HG02981 (cell line): ENCODE measurements around the gene FAM167B.

Experiments
- ATAC-seq: cut with Tn5 transposase; IDR thresholded peaks from one replicate; pipeline ENCODE4 v1.9.1; 2021; ENCODE audit warnings: mild to moderate bottlenecking, moderate library complexity; ENCODE audit not compliant: unreplicated experiment

The FAM167B gene

GRCh38 chr1:32246888-32247273 is at the start of gene FAM167B:
TSS of gene FAM167B (plus strand) at chr1:32247222. CDS start at chr1:32247422, 200 bp downstream.
- no peak for ATAC-seq

- ATAC-seq = no peak
Observed at GRCh38 chr1:32197837-32198236, 49.2 kb upstream of the FAM167B start.

- no peak for ATAC-seq
Observed at GRCh38 chr1:32198237-32199042, 48.6 kb upstream of the FAM167B start.

GRCh38 chr1:32199043-32199716 is 47.8 kb upstream of the FAM167B start:
- ATAC-seq = no peak

GRCh38 chr1:32199717-32200072 is 47.3 kb upstream of the FAM167B start:
- no peak for ATAC-seq

GRCh38 chr1:32200226-32201010 is 46.6 kb upstream of the FAM167B start, which contains the start of gene CCDC28B:
TSS of gene CCDC28B (plus strand) at chr1:32200595. CDS start at chr1:32201936, 1,341 bp downstream.
- no peak for ATAC-seq

GRCh38 chr1:32201011-32201855 is 45.8 kb upstream of the FAM167B start:
- ATAC-seq = no peak

- ATAC-seq = no peak
Observed at GRCh38 chr1:32204943-32205361, 42.1 kb upstream of the FAM167B start.

- peak; percentile 46 for ATAC-seq
Observed at GRCh38 chr1:32205401-32206370, 41.3 kb upstream of the FAM167B start, which contains the start of gene IQCC. TSS of gene IQCC (plus strand) at chr1:32205671. CDS start at chr1:32205682, 11 bp downstream.

GRCh38 chr1:32208469-32208868 is 38.6 kb upstream of the FAM167B start:
- ATAC-seq = no peak

GRCh38 chr1:32208891-32209328 is 38.1 kb upstream of the FAM167B start, which contains the start of gene DCDC2B:
TSS of gene DCDC2B (plus strand) at chr1:32209089. CDS start at chr1:32209094, 5 bp downstream.
- no peak for ATAC-seq

- peak; percentile 50 for ATAC-seq
Observed at GRCh38 chr1:32215629-32216480, 31.2 kb upstream of the FAM167B start.

- ATAC-seq = no peak
Observed at GRCh38 chr1:32216566-32216965, 30.5 kb upstream of the FAM167B start.

- ATAC-seq = no peak
Observed at GRCh38 chr1:32219022-32219421, 28.0 kb upstream of the FAM167B start.

GRCh38 chr1:32220746-32221580 is 26.1 kb upstream of the FAM167B start:
- ATAC-seq = no peak

- ATAC-seq = no peak
Observed at GRCh38 chr1:32221581-32221979, 25.4 kb upstream of the FAM167B start.
